ENCODE data around the gene ADGRG3. TPM values are rescaled to one million over a fixed set of nuclear protein-coding genes. Genes with fewer than 3 reads are reported as not detected.

ADGRG3 gene
- total and polyA plus RNA-seq, 2 experiments from 2014 or later = not detected

- peaks cover 5% of the 10 kb centered on the region for H3K79me2 ChIP-seq
- no peak overlapping the region for H3K4me2 ChIP-seq
- TF ChIP-seq EZH2phosphoT487 (IDR thresholded peaks at IDR 0.05; ENCODE audit: low read depth, severe bottlenecking, unreplicated experiment) (no peak), CTCF (IDR thresholded peaks at IDR 0.05; ENCODE audit: poor library complexity) (no peak), EZH2 (IDR thresholded peaks at IDR 0.05; ENCODE audit: borderline replicate concordance) (no peak)
- no peak overlapping the region for H3K4me3 ChIP-seq
- DNase-seq (ENCODE audit: low spot score) = no peak
- H3K27ac ChIP-seq = no peak overlapping the region
- 66% methylated on average over 10 of the region's 10 CpGs for WGBS (ENCODE audit: low lambda C conversion rate, missing lambda C conversion rate)
- H4K20me1 ChIP-seq (ENCODE audit: insufficient read depth, poor library complexity, severe bottlenecking) = no peaks in the 10 kb centered on the region
- H2AFZ ChIP-seq = no peak overlapping the region
- no peaks in the 10 kb centered on the region for H3K27me3 ChIP-seq
- no peaks in the 10 kb centered on the region for H3K9me3 ChIP-seq (ENCODE audit: low read depth)
- H3K36me3 ChIP-seq (replicated peaks; ENCODE audit: insufficient read depth, low read depth) = no peaks in the 10 kb centered on the region
- no peaks in the 10 kb centered on the region for H3K9me2 ChIP-seq (replicated peaks; ENCODE audit: insufficient read depth)
- no peaks in the 10 kb centered on the region for H3K4me1 ChIP-seq (ENCODE audit: insufficient read depth)
Observed at GRCh38 chr16:57647136-57647875, 20.8 kb upstream of the ADGRG3 start.

GRCh38 chr16:57648125-57648524 lies 20.0 kb upstream of the ADGRG3 start:
- H3K4me2 ChIP-seq = no peak overlapping the region
- no peak overlapping the region for H3K27ac ChIP-seq
- H3K9me2 ChIP-seq (replicated peaks; ENCODE audit: insufficient read depth) = no peaks in the 10 kb centered on the region
- H3K79me2 ChIP-seq = peaks cover 5% of the 10 kb centered on the region
- WGBS (ENCODE audit: low lambda C conversion rate, missing lambda C conversion rate) = 94% methylated on average over 5 of the region's 5 CpGs
- TF ChIP-seq EZH2phosphoT487 (IDR thresholded peaks at IDR 0.05; ENCODE audit: low read depth, severe bottlenecking, unreplicated experiment) = no peak
- TF ChIP-seq EZH2 (IDR thresholded peaks at IDR 0.05; ENCODE audit: borderline replicate concordance) = no peak
- no peak for TF ChIP-seq CTCF (IDR thresholded peaks at IDR 0.05; ENCODE audit: poor library complexity)
- H3K36me3 ChIP-seq (replicated peaks; ENCODE audit: insufficient read depth, low read depth) = no peaks in the 10 kb centered on the region
- H3K27me3 ChIP-seq = no peaks in the 10 kb centered on the region
- H4K20me1 ChIP-seq (ENCODE audit: insufficient read depth, poor library complexity, severe bottlenecking) = no peaks in the 10 kb centered on the region
- H2AFZ ChIP-seq = no peak overlapping the region
- H3K4me1 ChIP-seq (ENCODE audit: insufficient read depth) = no peaks in the 10 kb centered on the region
- no peaks in the 10 kb centered on the region for H3K9me3 ChIP-seq (ENCODE audit: low read depth)
- DNase-seq (ENCODE audit: low spot score) = no peak
- no peak overlapping the region for H3K4me3 ChIP-seq

- H3K4me2 ChIP-seq = no peak overlapping the region
- H3K4me1 ChIP-seq (ENCODE audit: insufficient read depth) = no peaks in the 10 kb centered on the region
- no peak overlapping the region for H2AFZ ChIP-seq
- no peaks in the 10 kb centered on the region for H3K9me2 ChIP-seq (replicated peaks; ENCODE audit: insufficient read depth)
- H3K79me2 ChIP-seq = peaks cover 5% of the 10 kb centered on the region
- 52% methylated on average over 18 of the region's 18 CpGs for WGBS (ENCODE audit: low lambda C conversion rate, missing lambda C conversion rate)
- DNase-seq (ENCODE audit: low spot score) = peak; percentile 86
- no peaks in the 10 kb centered on the region for H3K36me3 ChIP-seq (replicated peaks; ENCODE audit: insufficient read depth, low read depth)
- TF ChIP-seq CTCF (IDR thresholded peaks at IDR 0.05; ENCODE audit: poor library complexity) (peak; percentile 100), EZH2 (IDR thresholded peaks at IDR 0.05; ENCODE audit: borderline replicate concordance) (no peak), EZH2phosphoT487 (IDR thresholded peaks at IDR 0.05; ENCODE audit: low read depth, severe bottlenecking, unreplicated experiment) (no peak)
- no peak overlapping the region for H3K4me3 ChIP-seq
- H3K27ac ChIP-seq = no peak overlapping the region
- H4K20me1 ChIP-seq (ENCODE audit: insufficient read depth, poor library complexity, severe bottlenecking) = no peaks in the 10 kb centered on the region
- no peaks in the 10 kb centered on the region for H3K27me3 ChIP-seq
- no peaks in the 10 kb centered on the region for H3K9me3 ChIP-seq (ENCODE audit: low read depth)
Observed at GRCh38 chr16:57648581-57649442, 19.3 kb upstream of the ADGRG3 start.
